ENCODE results near the gene GAL3ST2. TPM values are rescaled to one million over a fixed set of nuclear protein-coding genes. Genes with fewer than 3 reads are reported as not detected.
"Not testable (repeated sequence)": the region's sequence is repeated elsewhere in the genome, so short reads cannot be mapped to it uniquely, and the experiment has no call there.

The GAL3ST2 gene
- total and polyA plus RNA-seq, 4 donors = 0.40 TPM; not detected in 3

- no peak for DNase-seq
- Histone ChIP-seq H3K4me1 (ENCODE audit: control insufficient read depth in 5 of 5, insufficient read depth in 5 of 5, low read length in 5 of 5) (no peaks in the 10 kb centered on the region), H3K4me3 (no peak overlapping the region), H3K27me3 (ENCODE audit: control insufficient read depth in 3 of 3, insufficient read depth in 3 of 3, low read length in 2 of 3) (peaks cover 0 to 2% (median 1%) of the 10 kb centered on the region in 3 donors), H3K36me3 (ENCODE audit: control insufficient read depth in 4 of 4, insufficient read depth in 4 of 4, low read length in 4 of 4) (no peaks in the 10 kb centered on the region), H3K9ac (ENCODE audit: insufficient read depth in 1 of 2, low read length in 2 of 2) (no peak overlapping the region), H3K27ac (ENCODE audit: low read depth in 1 of 2, low read length in 1 of 2) (no peak overlapping the region), H3K9me3 (ENCODE audit: control insufficient read depth in 4 of 4, insufficient read depth in 3 of 4, low read length in 3 of 4) (peaks cover 0 to 9% (median 4%) of the 10 kb centered on the region in 4 donors)
- 90 to 92% methylated on average over 2 of the region's 2 CpGs for WGBS, 2 donors
- no peak for TF ChIP-seq CTCF (IDR thresholded peaks at IDR 0.05; ENCODE audit: control extremely low read depth, extremely low read depth)
- no peak for ATAC-seq (ENCODE audit: insufficient read depth, low FRiP score)
Measured at GRCh38 chr2:241827394-241827793, 50.8 kb downstream of the GAL3ST2 start.

GRCh38 chr2:241833101-241833663, 56.6 kb downstream of the GAL3ST2 start:
- no peak overlapping the region for H3K9ac ChIP-seq (ENCODE audit: insufficient read depth in 1 of 2, low read length in 2 of 2)
- H3K4me1 ChIP-seq (ENCODE audit: control insufficient read depth in 5 of 5, insufficient read depth in 5 of 5, low read length in 5 of 5) = peaks cover 0 to 7% (median 0%) of the 10 kb centered on the region in 5 donors
- no peak overlapping the region for H3K4me3 ChIP-seq
- no peak overlapping the region for H3K27ac ChIP-seq (ENCODE audit: low read depth in 1 of 2, low read length in 1 of 2)
- peaks cover 0 to 2% (median 0%) of the 10 kb centered on the region in 4 donors for H3K9me3 ChIP-seq (ENCODE audit: control insufficient read depth in 4 of 4, insufficient read depth in 3 of 4, low read length in 3 of 4)
- TF ChIP-seq CTCF (IDR thresholded peaks at IDR 0.05; ENCODE audit: control extremely low read depth, extremely low read depth) = no peak
- ATAC-seq (ENCODE audit: insufficient read depth, low FRiP score) (no peak), DNase-seq (peak; percentile 25 to 59 (median 37))
- peaks cover 0 to 8% (median 2%) of the 10 kb centered on the region in 3 donors for H3K27me3 ChIP-seq (ENCODE audit: control insufficient read depth in 3 of 3, insufficient read depth in 3 of 3, low read length in 2 of 3)
- 51 to 56% methylated on average over 13 of the region's 13 CpGs for WGBS, 2 donors
- H3K36me3 ChIP-seq (ENCODE audit: control insufficient read depth in 4 of 4, insufficient read depth in 4 of 4, low read length in 4 of 4) = no peaks in the 10 kb centered on the region

- H3K27me3 ChIP-seq (ENCODE audit: control insufficient read depth in 3 of 3, insufficient read depth in 3 of 3, low read length in 2 of 3); H3K4me1 ChIP-seq (ENCODE audit: control insufficient read depth in 5 of 5, insufficient read depth in 5 of 5, low read length in 5 of 5); H3K36me3 ChIP-seq (ENCODE audit: control insufficient read depth in 4 of 4, insufficient read depth in 4 of 4, low read length in 4 of 4); ATAC-seq (ENCODE audit: insufficient read depth, low FRiP score); H3K27ac ChIP-seq (ENCODE audit: low read depth in 1 of 2, low read length in 1 of 2); H3K4me3 ChIP-seq; H3K9ac ChIP-seq (ENCODE audit: insufficient read depth in 1 of 2, low read length in 2 of 2); DNase-seq; H3K9me3 ChIP-seq (ENCODE audit: control insufficient read depth in 4 of 4, insufficient read depth in 3 of 4, low read length in 3 of 4): not testable (repeated sequence)
- WGBS, 2 donors = 77 to 89% methylated on average over 26 to 28 of the region's 28 CpGs
Measured at GRCh38 chr2:241833756-241834526, 57.3 kb downstream of the GAL3ST2 start.

- no peak overlapping the region for H3K9ac ChIP-seq (ENCODE audit: insufficient read depth in 1 of 2, low read length in 2 of 2)
- no peak overlapping the region for H3K27ac ChIP-seq (ENCODE audit: low read depth in 1 of 2, low read length in 1 of 2)
- no peak overlapping the region for H3K4me3 ChIP-seq
- H3K36me3 ChIP-seq (ENCODE audit: control insufficient read depth in 4 of 4, insufficient read depth in 4 of 4, low read length in 4 of 4) = no peaks in the 10 kb centered on the region
- peaks cover 0 to 8% (median 2%) of the 10 kb centered on the region in 3 donors for H3K27me3 ChIP-seq (ENCODE audit: control insufficient read depth in 3 of 3, insufficient read depth in 3 of 3, low read length in 2 of 3)
- no peak for TF ChIP-seq CTCF (IDR thresholded peaks at IDR 0.05; ENCODE audit: control extremely low read depth, extremely low read depth)
- 88 to 94% methylated on average over 10 of the region's 10 CpGs for WGBS, 2 donors
- no peak for ATAC-seq (ENCODE audit: insufficient read depth, low FRiP score)
- DNase-seq = no peak
- H3K9me3 ChIP-seq (ENCODE audit: control insufficient read depth in 4 of 4, insufficient read depth in 3 of 4, low read length in 3 of 4) = peaks cover 0 to 2% (median 0%) of the 10 kb centered on the region in 4 donors
- H3K4me1 ChIP-seq (ENCODE audit: control insufficient read depth in 5 of 5, insufficient read depth in 5 of 5, low read length in 5 of 5) = peaks cover 0 to 7% (median 0%) of the 10 kb centered on the region in 5 donors
Measured at GRCh38 chr2:241834527-241835210, 58.0 kb downstream of the GAL3ST2 start.
